ENCODE measurements around the gene PPP3CB. TPM values are rescaled to one million over a fixed set of nuclear protein-coding genes. Genes with fewer than 3 reads are reported as not detected.
A peak's percentile ranks its signal among the peaks of the same experiment; 100 is the strongest.
"Not testable (repeated sequence)": the region's sequence is repeated elsewhere in the genome, so short reads cannot be mapped to it uniquely, and the experiment has no call there.

The PPP3CB gene
- total RNA-seq, 1 experiment from 2014 or later, result 16.9 TPM

- DNase-seq (ENCODE audit: low read depth), result no peak
Observed at GRCh38 chr10:73414230-73414945, 81.4 kb downstream of the PPP3CB start.

DNA sequence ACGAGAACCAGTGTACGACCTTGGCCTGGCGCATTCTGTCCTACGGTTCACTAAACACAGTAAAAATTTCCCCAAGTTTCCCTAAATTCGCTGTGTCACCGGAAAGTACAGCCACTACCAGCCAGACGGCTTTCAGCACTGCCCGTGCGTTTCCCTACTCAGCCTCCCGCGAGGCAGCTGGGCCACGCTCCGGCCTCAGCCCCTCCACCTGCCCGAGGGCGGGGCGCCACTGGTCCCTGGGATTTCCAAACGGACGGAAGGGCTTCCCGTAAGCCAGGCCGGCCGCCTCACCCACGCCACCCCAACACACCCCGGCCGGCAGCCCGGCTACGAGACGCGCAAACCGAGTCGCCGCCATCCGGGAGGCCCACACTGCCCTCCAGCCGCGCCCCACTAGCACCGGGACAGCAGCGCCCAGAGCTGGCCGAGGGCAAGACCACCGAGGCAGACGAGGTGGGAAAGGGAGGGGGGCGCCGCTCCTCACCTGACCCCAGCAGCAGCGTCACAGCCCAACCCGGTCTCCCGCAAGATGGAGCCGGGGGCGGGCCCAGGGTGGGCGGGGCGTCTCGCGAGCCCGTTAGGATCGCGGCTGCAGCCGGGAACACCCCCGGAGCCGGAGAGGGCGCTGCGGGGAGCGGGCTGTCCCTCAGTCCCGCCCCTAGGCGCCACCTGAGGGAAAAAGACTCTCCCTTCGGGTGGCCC, 82.1 kb downstream of the PPP3CB start, which contains the start of gene ANXA7:
Gene ANXA7 (minus strand): TSS at position 531 of the 702 bp plus-strand sequence. CDS start 13,202 bp downstream, outside the sequence.
- peak; percentile 86 for DNase-seq (ENCODE audit: low read depth)

GRCh38 chr10:73413108-73413527, 82.7 kb downstream of the PPP3CB start:
- DNase-seq (ENCODE audit: low read depth), result peak; percentile 66

DNA sequence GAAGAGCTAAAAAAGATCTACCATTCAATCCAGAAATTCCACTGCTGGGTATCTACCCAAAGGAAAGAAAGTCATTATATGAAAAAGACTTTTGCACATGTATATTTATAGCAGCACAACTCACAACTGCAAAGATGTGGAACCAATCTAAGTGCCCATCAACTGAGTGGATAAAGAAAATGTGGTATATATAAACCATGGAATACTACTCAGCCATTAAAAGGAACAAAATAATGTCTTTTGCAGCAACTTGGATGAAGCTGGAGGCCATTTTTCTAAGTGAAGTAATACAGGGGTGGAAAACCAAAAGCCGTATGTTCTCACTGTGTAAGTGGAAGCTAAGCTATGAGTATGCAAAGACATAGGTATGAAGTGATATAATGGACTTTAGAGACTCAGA, 84.9 kb downstream of the PPP3CB start:
- DNase-seq (ENCODE audit: low read depth), result no peak

DNA sequence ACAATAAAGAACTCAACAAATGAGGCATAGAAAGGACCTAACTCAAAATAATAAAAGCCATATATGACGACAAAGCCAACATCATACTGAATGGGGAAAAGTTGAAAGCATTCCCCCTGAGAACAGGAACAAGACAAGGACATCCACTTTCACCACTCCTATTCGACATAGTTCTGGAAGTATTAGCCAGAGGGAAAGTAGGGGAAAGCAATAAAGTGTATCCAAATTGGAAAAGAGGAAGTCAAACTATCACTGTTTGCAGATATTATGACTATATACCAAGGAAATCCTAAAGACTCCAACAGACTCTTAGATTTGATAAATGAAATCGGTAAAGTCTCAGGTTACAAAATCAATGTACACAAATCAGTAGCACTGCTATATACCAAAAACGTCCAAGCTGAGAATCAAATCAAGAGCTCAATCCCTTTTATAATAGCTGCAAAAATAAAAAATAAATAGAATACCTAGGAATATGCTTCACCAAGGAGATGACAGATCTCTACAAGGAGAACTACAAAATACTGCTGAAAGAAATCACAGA, 86.8 kb downstream of the PPP3CB start:
- DNase-seq (ENCODE audit: low read depth), result no peak

- DNase-seq (ENCODE audit: low read depth), result peak; percentile 35
Observed at GRCh38 chr10:73408061-73408460, 87.8 kb downstream of the PPP3CB start.

DNA sequence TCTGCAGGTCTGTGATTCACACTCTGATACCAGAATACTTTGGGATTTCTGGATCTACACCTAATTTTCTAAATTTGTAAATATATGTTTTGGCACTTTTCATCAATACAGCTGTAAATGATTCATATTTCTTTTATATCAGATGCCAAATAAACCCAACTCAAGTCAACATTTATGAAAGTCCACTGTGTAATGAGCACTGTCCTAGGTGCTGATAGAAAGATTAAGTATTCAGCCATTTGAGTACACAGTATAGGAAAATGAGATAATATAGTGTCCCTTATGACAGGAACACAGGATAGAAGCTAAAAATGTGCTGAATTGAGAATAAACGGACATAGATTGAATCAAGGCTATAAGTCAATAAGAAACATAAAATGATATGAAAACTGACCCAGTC, 88.3 kb downstream of the PPP3CB start:
- DNase-seq (ENCODE audit: low read depth), result no peak

DNA sequence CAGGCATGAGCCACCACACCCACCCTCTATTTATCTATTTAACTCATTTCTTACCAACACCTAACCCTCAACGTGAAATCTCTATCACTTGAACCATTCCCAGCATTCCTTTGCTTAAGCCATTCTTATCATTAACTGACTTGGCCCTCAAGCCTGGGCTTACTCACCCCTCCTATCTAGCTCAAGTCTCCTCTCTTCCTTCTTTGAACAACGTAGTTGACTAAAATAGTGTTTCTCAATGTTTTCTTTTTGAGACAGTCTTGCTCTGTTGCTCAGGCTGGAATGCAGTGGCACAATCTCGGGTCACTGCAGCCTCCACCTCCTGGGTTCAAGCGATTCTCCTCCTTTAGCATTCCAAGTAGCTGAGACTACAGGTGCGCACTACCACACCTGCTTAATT, 89.0 kb downstream of the PPP3CB start:
- DNase-seq (ENCODE audit: low read depth), result no peak

DNA sequence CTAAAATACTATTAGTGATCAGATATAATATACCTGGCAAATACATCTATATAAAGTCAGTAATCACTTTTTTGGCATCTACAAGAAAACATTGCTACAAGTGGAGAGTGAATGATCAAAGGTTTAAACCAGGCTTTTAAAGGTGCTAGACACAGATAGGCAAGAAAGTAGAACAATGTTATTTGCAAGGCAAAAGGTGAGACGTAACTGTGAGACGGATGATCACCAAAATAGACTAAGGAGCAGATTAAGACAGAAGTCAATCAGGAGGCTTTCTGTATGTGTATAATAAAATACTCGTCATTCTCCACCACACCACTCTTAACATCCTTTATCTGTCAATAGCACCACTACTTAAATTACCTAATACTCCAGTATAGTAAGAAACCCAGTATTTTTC, 90.3 kb downstream of the PPP3CB start:
- no peak for DNase-seq (ENCODE audit: low read depth)

- DNase-seq (ENCODE audit: low read depth), result no peak
Observed at GRCh38 chr10:73404690-73405089, 91.1 kb downstream of the PPP3CB start.

- DNase-seq (ENCODE audit: low read depth), result no peak
Observed at GRCh38 chr10:73401636-73402035, 94.2 kb downstream of the PPP3CB start.

GRCh38 chr10:73399063-73399462, 96.8 kb downstream of the PPP3CB start:
- DNase-seq (ENCODE audit: low read depth), result no peak

DNA sequence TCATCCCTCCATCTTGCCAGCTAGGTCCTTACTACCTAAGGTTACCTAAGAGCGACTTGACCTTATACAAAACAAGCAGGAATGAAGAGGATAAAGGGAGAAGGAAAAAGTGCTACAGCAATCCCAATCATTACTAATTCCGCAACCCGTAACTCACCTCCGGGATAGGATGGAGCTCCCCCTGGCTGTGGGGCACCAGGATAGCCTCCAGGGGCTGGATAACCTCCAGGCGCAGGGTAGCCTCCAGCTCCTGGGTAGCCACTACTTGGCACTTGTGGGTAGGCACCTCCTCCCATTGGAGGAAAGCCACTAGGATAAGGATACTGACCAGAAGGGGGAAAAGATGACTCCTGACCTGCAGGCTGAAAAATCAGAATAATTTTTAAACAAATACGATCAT, 97.8 kb downstream of the PPP3CB start:
- DNase-seq (ENCODE audit: low read depth), result no peak

- DNase-seq (ENCODE audit: low read depth), result not testable (repeated sequence)
Observed at GRCh38 chr10:73394325-73394724, 101.5 kb downstream of the PPP3CB start.

DNA sequence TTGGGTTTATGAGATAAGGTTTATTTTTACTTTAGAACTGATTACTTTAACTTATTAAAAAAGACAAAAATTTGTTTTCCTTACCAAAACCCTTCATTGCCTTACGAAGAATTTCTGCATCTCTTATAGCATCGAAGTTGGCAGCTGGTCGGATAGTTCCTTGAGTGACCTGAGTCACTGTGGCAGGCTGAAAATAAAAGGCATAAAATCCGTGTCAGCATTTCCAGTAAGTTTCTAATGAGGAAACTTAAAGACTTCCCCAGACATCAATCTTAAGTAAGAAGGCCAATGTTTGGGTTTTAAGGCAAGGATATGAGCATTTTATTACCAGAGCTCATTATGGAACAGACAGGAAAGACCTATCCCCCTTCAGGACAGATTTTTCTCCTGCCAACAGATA, 107.6 kb downstream of the PPP3CB start:
- no peak for DNase-seq (ENCODE audit: low read depth)

DNA sequence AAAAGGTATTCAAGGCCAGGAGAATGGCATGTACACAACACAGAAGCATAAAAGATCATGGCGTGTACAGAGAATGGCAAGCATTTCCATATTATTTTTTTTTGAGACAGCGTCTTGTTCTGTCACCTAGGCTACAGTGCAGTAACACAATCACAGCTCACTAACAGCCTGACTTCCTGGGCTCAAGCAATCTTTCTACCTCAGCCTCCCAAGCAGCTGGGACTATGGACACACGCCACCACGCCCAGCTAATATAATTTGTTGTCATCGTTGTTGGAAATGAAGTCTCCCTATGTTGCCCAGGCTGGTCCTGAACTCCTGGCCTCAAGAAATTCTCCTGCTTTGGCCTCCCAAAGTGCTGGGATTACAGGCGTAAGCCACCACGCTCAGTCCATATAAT, 109.2 kb downstream of the PPP3CB start:
- no peak for DNase-seq (ENCODE audit: low read depth)

Other genes with a start within 250 kb of the PPP3CB start
- gene DNAJC9, start 248.8 kb downstream of the PPP3CB start, total RNA-seq (2014; rRNA removed; shearing (Covaris generic)), result 58.5 and 63.3 TPM in 2 replicates
- gene MRPS16, start 243.4 kb downstream of the PPP3CB start, total RNA-seq (2014; rRNA removed; shearing (Covaris generic)), result 54.2 and 66.5 TPM in 2 replicates
- gene CFAP70, start 137.2 kb downstream of the PPP3CB start, total RNA-seq (2014; rRNA removed; shearing (Covaris generic)), result not detected in 2 replicates
- 121 and 151 TPM in 2 replicates for gene ANXA7, start 82.0 kb downstream of the PPP3CB start, total RNA-seq (2014; rRNA removed; shearing (Covaris generic))
- 0.10 TPM in 1 of 2 replicates, not detected in the other for gene MSS51, start 62.5 kb downstream of the PPP3CB start, total RNA-seq (2014; rRNA removed; shearing (Covaris generic))
- 6.8 and 13.5 TPM in 2 replicates for gene USP54, start 95.3 kb upstream of the PPP3CB start, total RNA-seq (2014; rRNA removed; shearing (Covaris generic))
- 1.0 and 2.8 TPM in 2 replicates for gene MYOZ1, start 145.4 kb upstream of the PPP3CB start, total RNA-seq (2014; rRNA removed; shearing (Covaris generic))
- gene SYNPO2L, start 160.0 kb upstream of the PPP3CB start, total RNA-seq (2014; rRNA removed; shearing (Covaris generic)), result not detected in 2 replicates
- 0.76 and 1.1 TPM in 2 replicates for gene AGAP5, start 202.1 kb upstream of the PPP3CB start, total RNA-seq (2014; rRNA removed; shearing (Covaris generic))
- gene SEC24C, start 248.3 kb upstream of the PPP3CB start, total RNA-seq (2014; rRNA removed; shearing (Covaris generic)), result 40.6 and 53.5 TPM in 2 replicates

Measured in M059J (cell line).